Ishikawa (cell line): ENCODE measurements around the gene RHBDD1.

Experiments used
- EP300 ChIP-seq: IDR thresholded peaks from 2 replicates; pipeline ENCODE4 v1.6.1; 2012; ENCODE audit warnings: borderline replicate concordance
- NFIC ChIP-seq: IDR thresholded peaks from 2 replicates; pipeline ENCODE4 v1.6.1; 2012

DNA sequence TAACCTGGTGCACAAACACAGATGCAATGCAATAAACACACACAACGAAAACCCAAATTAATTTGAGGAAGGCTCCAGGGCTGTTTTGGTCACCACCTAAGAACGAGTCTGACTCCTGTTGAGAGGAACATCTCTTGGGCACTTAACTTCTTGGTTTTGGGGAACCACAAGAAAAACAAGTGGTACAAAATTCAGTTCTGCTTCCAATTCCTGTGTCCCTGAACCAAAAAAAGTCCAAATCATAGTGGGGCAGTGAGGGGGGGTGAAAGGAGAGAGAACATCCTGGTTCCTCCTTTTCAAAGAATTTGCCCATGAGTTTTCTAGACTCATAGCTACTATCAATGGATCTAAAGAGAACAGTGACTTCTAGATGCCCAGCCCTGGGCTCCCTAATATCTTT, 184.6 kb downstream of the RHBDD1 start:
- TF ChIP-seq EP300 (no peak), NFIC (no peak)
